Activated T-cell treated with anti-CD3 and anti-CD28 coated beads, Interleukin-2, amount 50 U/mL, for 48 hours (primary cell): ENCODE results near the gene MTRF1.
"Not testable (repeated sequence)": the region's sequence is repeated elsewhere in the genome, so short reads cannot be mapped to it uniquely, and the experiment has no call there.

Experiments
- DNase-seq, 2 experiments: peaks; one replicate each; pipeline ENCODE4 v3.0.0-alpha.2; 2020

The MTRF1 gene

GRCh38 chr13:41220401-41220800 is 43.0 kb downstream of the MTRF1 start:
- no peak for DNase-seq

DNA sequence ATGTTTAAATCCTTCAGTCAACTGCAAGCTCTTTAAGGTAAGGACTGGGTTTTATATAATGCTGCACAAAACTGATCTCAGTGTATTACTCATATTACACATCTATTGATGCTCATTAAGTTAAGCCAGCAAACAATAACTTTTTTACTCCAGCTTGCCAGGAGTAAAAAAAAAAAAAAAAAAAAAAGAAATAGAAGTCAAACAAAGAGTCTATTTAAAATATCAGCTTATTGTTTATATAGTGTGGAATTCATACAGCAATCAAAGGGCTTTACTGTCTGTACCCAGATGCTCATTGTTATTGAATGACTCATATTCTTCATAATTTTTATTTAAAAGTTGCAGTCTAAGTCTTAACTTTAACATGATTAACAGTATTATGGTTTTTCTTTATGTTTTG is 47.2 kb downstream of the MTRF1 start:
- no peak for DNase-seq

DNA sequence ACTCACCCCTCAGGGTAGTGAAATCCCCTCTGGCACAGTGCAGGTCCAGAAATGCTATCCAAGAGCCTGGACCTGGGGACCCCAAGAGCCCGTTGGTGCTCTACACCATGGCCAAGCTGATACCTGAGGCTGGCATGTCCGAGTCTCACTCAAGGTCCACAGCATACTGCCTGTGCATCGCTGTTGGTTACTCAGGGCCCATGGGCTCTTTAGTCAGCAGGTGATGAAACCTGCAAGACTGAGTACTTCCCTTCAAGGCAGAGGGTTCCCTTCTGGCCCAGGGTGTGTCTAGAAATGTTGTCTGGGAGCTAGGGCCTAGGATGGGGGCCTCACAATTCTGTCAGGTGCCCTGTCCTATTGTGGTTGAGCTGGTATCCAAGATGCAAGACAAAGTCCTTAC is 49.5 kb downstream of the MTRF1 start:
- no peak for DNase-seq

GRCh38 chr13:41213316-41213715 is 50.1 kb downstream of the MTRF1 start:
- no peak for DNase-seq

- DNase-seq, result no peak
These were observed 50.5 kb downstream of the MTRF1 start for GRCh38 chr13:41212881-41213280.

DNA sequence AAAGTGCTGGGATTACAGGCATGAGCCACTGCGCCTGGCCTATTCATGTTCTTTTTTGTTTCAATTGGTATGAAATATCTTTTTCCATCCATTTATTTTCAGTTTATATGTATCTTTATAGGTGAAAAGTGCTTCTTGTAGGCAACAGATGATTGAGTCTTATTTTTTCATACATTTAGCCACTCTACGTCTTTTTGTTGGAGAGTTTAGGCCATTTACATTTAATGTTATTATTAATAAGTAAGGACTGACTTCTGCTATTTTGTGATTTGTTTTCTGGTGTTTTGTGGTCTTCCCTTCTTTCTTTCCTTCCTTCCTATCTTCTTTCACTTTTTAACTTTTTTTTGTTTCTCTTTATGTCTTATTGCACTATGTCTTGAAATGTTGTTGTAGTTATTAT is 52.3 kb downstream of the MTRF1 start:
- DNase-seq, result no peak

GRCh38 chr13:41206467-41206866 is 56.9 kb downstream of the MTRF1 start:
- DNase-seq, result no peak

DNA sequence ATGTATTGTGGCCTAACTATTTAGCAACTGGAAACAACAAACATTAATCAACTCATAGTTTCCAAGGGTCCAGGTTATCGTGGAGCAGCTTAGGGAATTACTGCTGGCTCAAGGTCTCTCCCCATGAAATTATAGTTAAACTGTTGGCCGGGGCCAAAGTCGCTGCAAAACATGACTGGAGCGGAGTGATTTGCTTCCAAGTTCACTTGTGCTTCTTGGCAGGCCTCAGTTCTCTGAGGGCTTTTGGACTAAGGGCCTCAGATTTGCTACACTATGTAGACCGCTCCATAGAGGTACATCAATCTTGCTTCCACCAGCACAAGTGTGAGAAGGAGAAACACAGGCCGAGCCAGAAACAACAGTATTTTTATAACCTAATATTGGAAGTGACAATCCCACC is 59.6 kb downstream of the MTRF1 start:
- no peak for DNase-seq

DNA sequence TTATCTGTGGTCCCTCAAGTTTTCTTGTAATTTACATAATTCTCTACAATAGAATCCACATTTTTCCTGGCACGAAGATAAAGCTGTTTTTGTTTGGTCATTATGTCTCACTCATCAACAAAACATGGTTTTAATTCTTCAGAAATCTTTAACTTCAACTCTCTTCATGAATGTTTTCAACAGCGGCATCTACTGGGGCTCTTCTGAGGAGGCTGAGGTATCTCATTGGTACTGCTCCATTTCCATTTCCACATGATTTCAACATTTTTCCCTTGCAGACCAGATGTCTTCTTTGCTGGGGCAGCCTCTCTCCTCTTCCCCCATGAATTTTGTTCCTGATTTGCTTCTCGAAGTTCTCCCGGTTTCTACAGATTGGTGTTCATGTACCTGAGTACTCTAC is 63.2 kb downstream of the MTRF1 start:
- DNase-seq, result no peak

GRCh38 chr13:41199526-41199925 is 63.9 kb downstream of the MTRF1 start:
- no peak for DNase-seq

DNA sequence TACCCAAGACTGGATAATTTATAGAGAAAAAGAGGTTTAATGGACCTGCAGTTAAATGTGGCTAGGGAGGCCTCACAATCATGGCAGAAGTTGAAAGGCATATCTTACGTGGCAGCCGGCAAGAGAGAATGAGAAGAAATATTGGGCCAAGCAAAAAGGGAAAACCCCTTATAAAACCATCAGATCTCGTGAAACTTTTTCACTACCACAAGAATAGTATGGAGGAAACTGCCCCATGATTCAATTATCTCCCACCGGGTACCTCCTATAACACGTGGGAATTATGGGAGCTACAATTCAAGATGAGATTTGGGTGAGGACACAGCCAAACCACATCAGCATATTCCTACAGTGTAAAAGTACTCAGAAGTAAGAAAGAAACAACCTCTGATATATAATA is 64.3 kb downstream of the MTRF1 start:
- no peak for DNase-seq

DNA sequence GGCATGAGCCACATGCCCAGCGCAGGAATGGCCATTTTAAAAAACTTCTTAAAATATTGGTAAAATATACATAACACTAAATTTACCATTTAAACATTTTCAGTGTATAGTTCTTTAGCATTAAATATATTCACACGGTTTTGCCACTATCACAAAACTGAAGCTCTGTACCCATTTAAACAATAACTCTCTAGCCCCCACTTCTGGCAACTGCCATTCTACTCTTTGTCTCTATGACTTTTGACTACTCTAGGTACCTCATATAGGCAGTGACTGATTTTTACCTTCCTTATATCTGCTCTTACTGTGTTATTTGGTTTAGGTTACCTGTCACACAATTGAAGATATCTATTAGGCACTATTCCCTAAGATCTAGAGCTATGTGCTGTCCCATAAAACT is 66.8 kb downstream of the MTRF1 start:
- no peak for DNase-seq

DNA sequence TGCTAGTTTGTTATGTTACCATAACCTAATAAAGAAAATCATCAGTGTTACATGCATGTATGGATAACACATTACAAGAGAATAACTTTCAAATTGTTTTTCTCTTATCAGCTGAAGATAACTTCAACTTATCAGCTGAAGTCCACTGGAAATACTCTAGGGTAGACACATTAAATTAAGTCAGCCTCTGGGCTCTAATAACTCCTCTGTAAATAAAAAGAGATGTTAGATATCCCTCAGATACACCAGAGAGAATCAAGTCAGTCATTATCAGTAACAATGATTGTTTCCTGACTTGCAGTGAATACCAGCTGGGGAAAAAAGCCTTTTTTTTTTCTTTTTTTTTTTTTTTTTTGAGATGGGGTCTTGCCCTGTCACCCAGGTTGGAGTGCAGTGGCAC is 67.4 kb downstream of the MTRF1 start:
- DNase-seq, result no peak

- peak; percentile 96 to 97 for DNase-seq
These were observed 69.2 kb downstream of the MTRF1 start, which contains the start of gene KBTBD7 for GRCh38 chr13:41193919-41194824. Gene KBTBD7 (minus strand): TSS chr13:41194569. CDS start chr13:41194257, 312 bp downstream.

DNA sequence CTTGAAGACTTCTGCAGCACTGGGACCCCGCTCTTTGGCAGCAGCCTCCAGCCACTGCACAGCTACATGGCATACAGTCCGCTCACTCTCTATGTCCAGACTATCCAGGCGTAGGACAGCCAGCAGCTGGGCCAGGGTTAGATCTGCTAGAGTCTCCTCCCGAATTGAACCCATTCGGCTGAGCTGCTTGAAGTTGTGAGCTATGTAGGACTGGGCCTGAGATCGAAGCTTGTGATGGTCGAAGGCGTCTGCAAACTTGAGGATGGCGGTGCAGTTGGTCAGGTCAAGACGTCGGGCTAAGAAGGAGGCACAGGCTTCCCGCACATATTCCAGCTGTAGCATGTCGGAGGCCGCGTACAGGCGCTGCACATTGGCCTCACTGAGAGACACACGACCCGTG is 69.9 kb downstream of the MTRF1 start:
- DNase-seq, result no peak

DNA sequence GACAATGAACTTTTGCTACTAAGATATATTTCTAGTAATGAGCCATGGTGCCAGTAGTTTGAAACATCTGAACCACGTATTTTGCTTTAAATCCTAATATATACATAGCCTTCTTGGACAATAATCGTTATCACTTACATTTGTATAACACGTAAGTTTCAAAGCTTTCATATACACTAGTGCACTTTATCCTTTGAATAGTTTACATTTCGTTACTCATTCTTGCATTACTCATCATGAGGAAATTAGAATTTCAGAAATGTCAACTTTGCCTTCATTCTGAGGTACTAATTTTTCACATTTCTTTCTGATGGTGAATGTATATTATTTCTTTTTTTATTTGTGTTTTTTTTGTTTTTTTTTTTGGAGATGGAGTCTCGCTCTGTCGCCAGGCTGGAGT is 74.8 kb downstream of the MTRF1 start:
- DNase-seq, result no peak

GRCh38 chr13:41186481-41186880 is 76.9 kb downstream of the MTRF1 start:
- no peak for DNase-seq

- DNase-seq, result no peak
These were observed 81.1 kb downstream of the MTRF1 start for GRCh38 chr13:41182231-41182630.

DNA sequence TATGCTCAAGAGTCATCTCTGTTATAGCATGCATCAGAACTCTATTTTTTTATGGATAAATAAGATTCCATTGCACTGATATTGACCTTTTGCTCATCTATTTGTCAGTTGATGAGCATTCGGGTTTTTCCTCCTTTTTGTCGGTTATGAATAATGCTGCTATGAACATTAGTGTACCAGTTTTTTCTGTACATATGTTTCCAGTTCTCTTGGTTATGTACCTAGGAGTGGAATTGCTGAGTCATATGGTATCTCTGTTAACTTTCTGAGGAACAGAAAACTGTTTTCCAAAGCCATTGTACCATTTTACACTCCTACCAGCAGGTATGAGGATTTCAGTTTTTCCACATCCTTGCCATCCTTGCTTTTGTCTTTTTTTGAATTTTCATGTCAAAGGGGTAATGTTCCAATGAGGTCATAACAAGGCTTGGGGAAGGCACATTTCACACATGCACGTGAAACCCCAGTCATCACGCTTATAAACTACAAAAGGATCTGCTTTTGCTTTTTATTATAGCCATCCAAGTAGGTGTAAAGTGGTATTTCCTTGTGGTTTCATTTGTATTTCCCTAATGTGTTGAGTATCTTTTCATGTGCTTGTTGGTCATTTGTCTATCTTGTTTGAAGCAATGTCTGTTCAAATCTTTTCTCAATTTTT is 83.7 kb downstream of the MTRF1 start:
- no peak for DNase-seq

DNA sequence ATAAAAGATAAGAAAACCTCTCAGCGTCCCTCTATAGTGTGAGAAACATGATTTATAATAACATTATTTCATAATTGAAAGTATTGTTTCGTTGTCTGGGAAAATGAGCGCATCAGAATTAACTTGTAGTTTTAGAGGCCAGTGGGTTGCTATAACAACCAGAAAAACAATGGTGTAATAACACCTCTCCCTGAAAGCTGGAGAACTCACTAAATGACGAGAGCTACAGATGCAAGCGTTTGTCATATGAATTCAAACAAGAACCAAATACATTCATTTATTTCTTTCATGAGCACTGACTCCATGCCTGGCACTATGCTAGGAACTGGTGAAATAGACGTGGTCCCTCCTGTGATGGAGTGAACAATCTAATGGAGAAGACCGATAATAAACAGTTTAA is 85.3 kb downstream of the MTRF1 start:
- DNase-seq, result no peak

DNA sequence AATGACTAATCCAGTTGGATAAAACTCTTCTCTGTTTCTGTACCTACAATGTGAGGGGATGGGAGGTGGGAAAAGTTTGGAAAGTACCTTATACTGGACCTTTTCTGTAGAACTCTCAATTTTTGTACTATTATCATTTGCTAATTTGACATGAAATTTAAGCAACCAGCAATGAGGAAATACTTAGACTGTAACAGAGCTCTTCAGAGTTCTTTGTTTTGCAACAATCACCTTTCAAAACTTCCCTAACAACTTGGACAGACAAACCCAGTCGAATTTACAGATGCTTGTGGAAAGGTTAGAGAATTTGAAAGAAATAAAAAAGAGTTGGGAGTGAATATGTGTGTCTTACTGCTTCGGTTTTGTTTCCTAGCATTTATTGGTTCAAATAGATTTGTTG is 85.8 kb downstream of the MTRF1 start:
- DNase-seq, result no peak

DNA sequence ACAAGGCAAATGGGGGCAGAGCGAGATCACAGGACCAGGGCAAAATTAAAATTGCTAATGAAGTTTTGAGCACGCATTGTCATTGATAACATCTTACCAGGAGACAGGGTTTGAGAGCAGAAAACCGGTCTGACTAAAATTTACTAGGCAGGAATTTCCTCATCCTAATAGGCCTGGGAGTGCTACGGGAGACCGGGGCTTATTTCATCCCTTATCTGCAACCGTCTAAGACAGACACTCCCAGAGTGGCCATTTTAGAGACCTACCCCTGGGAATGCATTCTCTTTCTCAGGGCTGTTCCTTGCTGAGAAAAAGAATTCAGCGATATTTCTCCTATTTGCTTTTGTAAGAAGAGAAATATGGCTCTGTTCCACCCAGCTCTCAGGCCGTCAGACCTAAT is 87.8 kb downstream of the MTRF1 start:
- DNase-seq, result not testable (repeated sequence)
